CD4-positive, CD25-positive, alpha-beta regulatory T cell (primary cell): ENCODE data around the gene NOL4L. TPM values are rescaled to one million over a fixed set of nuclear protein-coding genes. Genes with fewer than 3 reads are reported as not detected.
"Not testable (repeated sequence)": the region's sequence is repeated elsewhere in the genome, so short reads cannot be mapped to it uniquely, and the experiment has no call there.

ENCODE experiments used
- ATAC-seq, 2 donors: fragments of 150-1000 bp; cut with Tn5 transposase; one replicate each; pipeline ENCODE4 v1.10.0; 2021; ENCODE audit warnings: low read depth in 2 of 2, moderate number of reproducible peaks in 2 of 2, moderate library complexity in 1 of 2
- DNase-seq, 3 donors: peaks; one replicate each; pipeline versions ENCODE4 v3.0.0 to v3.0.0-alpha.2; 2012 to 2022; ENCODE audit warnings: mixed read lengths in 1 of 3
- H3K27ac ChIP-seq: one replicate; pipeline ENCODE4 v1.7.0; 2013; ENCODE audit warnings: mild to moderate bottlenecking, low read length; ENCODE audit not compliant: insufficient read depth, poor library complexity, severe bottlenecking
- H3K27me3 ChIP-seq: one replicate; pipeline ENCODE4 v1.7.0; 2013; ENCODE audit warnings: low read length; ENCODE audit not compliant: control insufficient read depth, insufficient read depth
- H3K36me3 ChIP-seq: one replicate; pipeline ENCODE4 v1.7.0; 2013; ENCODE audit warnings: mild to moderate bottlenecking, low read length, moderate library complexity; ENCODE audit not compliant: control insufficient read depth, insufficient read depth
- H3K4me1 ChIP-seq: 2 replicates; pipeline ENCODE4 v1.7.0; 2013; ENCODE audit warnings: mild to moderate bottlenecking, low read length; ENCODE audit not compliant: insufficient read depth, control insufficient read depth, poor library complexity, severe bottlenecking
- H3K4me3 ChIP-seq: one replicate; pipeline ENCODE4 v1.7.0; 2013; ENCODE audit warnings: low read depth, mild to moderate bottlenecking, low read length, moderate library complexity
- H3K9me3 ChIP-seq, 2 experiments: 1 replicate in 1 of 2; 2 replicates in 1 of 2; pipeline ENCODE4 v1.7.0; 2013; ENCODE audit warnings: low read length in 2 of 2, mild to moderate bottlenecking in 1 of 2, moderate library complexity in 1 of 2; ENCODE audit not compliant: control insufficient read depth in 2 of 2
- H3K27ac Mint-ChIP-seq, 3 donors: one replicate each; pipeline ENCODE4 v1.8.0; 2020 to 2022; ENCODE audit warnings: mild to moderate bottlenecking in 3 of 3, mixed read lengths in 3 of 3, moderate library complexity in 2 of 3
- H3K27me3 Mint-ChIP-seq: one replicate; pipeline ENCODE4 v1.8.0; 2022; ENCODE audit warnings: mild to moderate bottlenecking, mixed read lengths
- H3K36me3 Mint-ChIP-seq: one replicate; pipeline ENCODE4 v1.8.0; 2020; ENCODE audit warnings: mixed read lengths
- H3K4me1 Mint-ChIP-seq, 4 donors: one replicate each; pipeline ENCODE4 v1.8.0; 2020 to 2022; ENCODE audit warnings: mixed read lengths in 4 of 4, mild to moderate bottlenecking in 1 of 4
- H3K4me3 Mint-ChIP-seq, 4 donors: one replicate each; pipeline ENCODE4 v1.8.0; 2020 to 2022; ENCODE audit warnings: mild to moderate bottlenecking in 4 of 4, mixed read lengths in 4 of 4, moderate library complexity in 3 of 4
- H3K9me3 Mint-ChIP-seq, 7 donors: one replicate each; pipeline ENCODE4 v1.8.0; 2020 to 2022; ENCODE audit warnings: mixed read lengths in 7 of 7, mild to moderate bottlenecking in 3 of 7, moderate library complexity in 2 of 7
- polyA plus RNA-seq, 4 donors: library from polyadenylated mRNA; unstranded; fragments of 300-500 nt; fragmentation: Illumina TruSeq; gene quantifications; one replicate each; pipeline ENCODE4 v1.2.3, GENCODE V29; 2021
- total RNA-seq: library from RNA; stranded (reverse); gene quantifications from one replicate; pipeline ENCODE4 v1.2.3, GENCODE V29; 2022

Gene NOL4L
- total and polyA plus RNA-seq, 5 donors from 2014 or later, result 7.1 to 84.8 (median 10.8) TPM

GRCh38 chr20:32598606-32599005 is 13.5 kb upstream of the NOL4L start:
- no peak for ATAC-seq
- H3K4me1 ChIP-seq, result no peaks in the 10 kb centered on the region
- Mint-ChIP-seq H3K4me3 (no peak overlapping the region), H3K4me1 (peaks cover 0 to 2% (median 0%) of the 10 kb centered on the region in 4 donors), H3K27ac (peak overlapping the region in 1 of 3 donors; percentile 20), H3K36me3 (no peaks in the 10 kb centered on the region), H3K27me3 (peaks cover 5% of the 10 kb centered on the region), H3K9me3 (no peaks in the 10 kb centered on the region)
- DNase-seq, result no peak
- H3K4me3 ChIP-seq, result no peak overlapping the region
- no peaks in the 10 kb centered on the region for H3K27me3 ChIP-seq
- H3K27ac ChIP-seq, result no peak overlapping the region
- H3K36me3 ChIP-seq, result no peaks in the 10 kb centered on the region
- H3K9me3 ChIP-seq, result no peaks in the 10 kb centered on the region

GRCh38 chr20:32597714-32598113 is 12.6 kb upstream of the NOL4L start:
- Mint-ChIP-seq H3K9me3 (no peaks in the 10 kb centered on the region), H3K4me3 (no peak overlapping the region), H3K4me1 (peaks cover 0 to 2% (median 0%) of the 10 kb centered on the region in 4 donors), H3K36me3 (no peaks in the 10 kb centered on the region), H3K27me3 (peaks cover 5% of the 10 kb centered on the region), H3K27ac (peak overlapping the region in 1 of 3 donors; percentile 6)
- DNase-seq (no peak), ATAC-seq (no peak)
- no peaks in the 10 kb centered on the region for H3K4me1 ChIP-seq
- no peaks in the 10 kb centered on the region for H3K9me3 ChIP-seq
- H3K27ac ChIP-seq, result no peak overlapping the region
- H3K4me3 ChIP-seq, result no peak overlapping the region
- H3K36me3 ChIP-seq, result no peaks in the 10 kb centered on the region
- no peaks in the 10 kb centered on the region for H3K27me3 ChIP-seq

- Mint-ChIP-seq H3K36me3 (no peaks in the 10 kb centered on the region), H3K4me1 (peaks cover 0 to 2% (median 0%) of the 10 kb centered on the region in 4 donors), H3K4me3 (no peak overlapping the region), H3K27ac (peak overlapping the region in 1 of 3 donors; percentile 35), H3K9me3 (no peaks in the 10 kb centered on the region), H3K27me3 (peaks cover 5% of the 10 kb centered on the region)
- Histone ChIP-seq H3K36me3 (no peaks in the 10 kb centered on the region), H3K27me3 (no peaks in the 10 kb centered on the region), H3K4me3 (no peak overlapping the region), H3K9me3 (no peaks in the 10 kb centered on the region), H3K4me1 (no peaks in the 10 kb centered on the region), H3K27ac (no peak overlapping the region)
- DNase-seq (no peak), ATAC-seq (no peak)
Observed at GRCh38 chr20:32596681-32597252, 11.6 kb upstream of the NOL4L start.

- Mint-ChIP-seq H3K36me3 (no peaks in the 10 kb centered on the region), H3K27me3 (no peaks in the 10 kb centered on the region), H3K9me3 (no peaks in the 10 kb centered on the region), H3K27ac (peak overlapping the region in 1 of 3 donors; percentile 44), H3K4me3 (no peak overlapping the region), H3K4me1 (peaks cover 0 to 2% (median 0%) of the 10 kb centered on the region in 4 donors)
- no peaks in the 10 kb centered on the region for H3K4me1 ChIP-seq
- H3K27ac ChIP-seq, result no peak overlapping the region
- DNase-seq (no peak), ATAC-seq (no peak)
- no peak overlapping the region for H3K4me3 ChIP-seq
- H3K9me3 ChIP-seq, result no peaks in the 10 kb centered on the region
- no peaks in the 10 kb centered on the region for H3K27me3 ChIP-seq
- no peaks in the 10 kb centered on the region for H3K36me3 ChIP-seq
Observed at GRCh38 chr20:32595143-32595542, 10.0 kb upstream of the NOL4L start.

GRCh38 chr20:32594669-32595068 is 9.5 kb upstream of the NOL4L start:
- H3K9me3 Mint-ChIP-seq, H3K4me3 ChIP-seq, DNase-seq, H3K27ac ChIP-seq, H3K4me1 Mint-ChIP-seq, H3K36me3 ChIP-seq, ATAC-seq, H3K36me3 Mint-ChIP-seq, H3K27me3 ChIP-seq, H3K4me1 ChIP-seq, H3K27me3 Mint-ChIP-seq, H3K4me3 Mint-ChIP-seq, H3K9me3 ChIP-seq: not testable (repeated sequence)
- H3K27ac Mint-ChIP-seq, result peak overlapping the region in 1 of 3 donors; percentile 44

GRCh38 chr20:32594204-32594603 is 9.1 kb upstream of the NOL4L start:
- no peaks in the 10 kb centered on the region for H3K36me3 ChIP-seq
- H3K4me3 ChIP-seq, result no peak overlapping the region
- no peaks in the 10 kb centered on the region for H3K4me1 ChIP-seq
- Mint-ChIP-seq H3K4me3 (no peak overlapping the region), H3K27ac (no peak overlapping the region), H3K36me3 (no peaks in the 10 kb centered on the region), H3K9me3 (no peaks in the 10 kb centered on the region), H3K4me1 (peaks cover 0 to 2% (median 0%) of the 10 kb centered on the region in 4 donors), H3K27me3 (no peaks in the 10 kb centered on the region)
- no peak overlapping the region for H3K27ac ChIP-seq
- no peaks in the 10 kb centered on the region for H3K27me3 ChIP-seq
- DNase-seq, result no peak
- ATAC-seq, result no peak
- no peaks in the 10 kb centered on the region for H3K9me3 ChIP-seq

GRCh38 chr20:32592616-32593015 is 7.5 kb upstream of the NOL4L start:
- not testable (repeated sequence) for H3K27me3 Mint-ChIP-seq, H3K27ac Mint-ChIP-seq

GRCh38 chr20:32592022-32592421 is 6.9 kb upstream of the NOL4L start:
- DNase-seq (no peak), ATAC-seq (no peak)
- H3K9me3 ChIP-seq, result no peaks in the 10 kb centered on the region
- H3K4me3 ChIP-seq, result no peak overlapping the region
- Mint-ChIP-seq H3K36me3 (no peaks in the 10 kb centered on the region), H3K27me3 (peaks cover 6% of the 10 kb centered on the region), H3K4me1 (peaks cover 0 to 7% (median under 1%) of the 10 kb centered on the region in 4 donors), H3K27ac (no peak overlapping the region), H3K4me3 (no peak overlapping the region), H3K9me3 (no peaks in the 10 kb centered on the region)
- no peak overlapping the region for H3K27ac ChIP-seq
- no peaks in the 10 kb centered on the region for H3K27me3 ChIP-seq
- H3K36me3 ChIP-seq, result no peaks in the 10 kb centered on the region
- H3K4me1 ChIP-seq, result peaks cover 3% of the 10 kb centered on the region

More at GRCh38 chr20:32592616-32593015, 7.5 kb upstream of the NOL4L start:
- H3K36me3 ChIP-seq, H3K9me3 ChIP-seq, H3K36me3 Mint-ChIP-seq, H3K27ac ChIP-seq, H3K27me3 ChIP-seq, DNase-seq, H3K4me1 Mint-ChIP-seq, H3K4me3 Mint-ChIP-seq, H3K9me3 Mint-ChIP-seq, ATAC-seq, H3K4me3 ChIP-seq, H3K4me1 ChIP-seq: not testable (repeated sequence)
